Mesenchymal stem cell (in vitro differentiated cells and primary cell): ENCODE data around the gene PSMD2.

Source experiments
- DNase-seq: peaks from one replicate; pipeline ENCODE4 v3.0.0-alpha.2; 2013
- H2AFZ ChIP-seq: one replicate; pipeline ENCODE4 v1.6.1; 2013; ENCODE audit warnings: low read depth, mild to moderate bottlenecking, control low read depth, inconsistent platforms, low read length, moderate library complexity
- H2AK5ac ChIP-seq: 2 replicates; pipeline ENCODE4 v1.6.1; 2013; ENCODE audit warnings: low read length, moderate library complexity, mild to moderate bottlenecking, inconsistent platforms; ENCODE audit not compliant: severe bottlenecking
- H2BK120ac ChIP-seq: one replicate; pipeline ENCODE4 v1.6.1; 2013; ENCODE audit warnings: low read depth, mild to moderate bottlenecking, inconsistent platforms, low read length, moderate library complexity
- H2BK12ac ChIP-seq, 2 experiments: one replicate each; pipeline ENCODE4 v1.6.1; 2013; ENCODE audit warnings: inconsistent platforms in 2 of 2, low read length in 2 of 2, mild to moderate bottlenecking in 2 of 2, moderate library complexity in 2 of 2, control low read depth in 1 of 2
- H2BK15ac ChIP-seq: one replicate; pipeline ENCODE4 v1.6.1; 2013; ENCODE audit warnings: mild to moderate bottlenecking, low read depth, inconsistent platforms; ENCODE audit not compliant: poor library complexity, severe bottlenecking
- H2BK5ac ChIP-seq: 2 replicates; pipeline ENCODE4 v1.6.1; 2013; ENCODE audit warnings: low read depth, mild to moderate bottlenecking, low read length, control low read depth, inconsistent platforms; ENCODE audit not compliant: poor library complexity, severe bottlenecking
- H3K14ac ChIP-seq, 2 experiments: one replicate each; pipeline ENCODE4 v1.6.1; 2013; ENCODE audit warnings: inconsistent platforms in 2 of 2, low read length in 2 of 2, control low read depth in 1 of 2, mild to moderate bottlenecking in 1 of 2, moderate library complexity in 1 of 2
- H3K18ac ChIP-seq, 2 experiments: one replicate each; pipeline ENCODE4 v1.6.1; 2013; ENCODE audit warnings: inconsistent platforms in 2 of 2, low read length in 2 of 2, control low read depth in 1 of 2, low read depth in 1 of 2, mild to moderate bottlenecking in 1 of 2
- H3K23ac ChIP-seq, 2 experiments: one replicate each; pipeline ENCODE4 v1.6.1; 2013; ENCODE audit warnings: inconsistent platforms in 2 of 2, low read length in 2 of 2, mild to moderate bottlenecking in 2 of 2, moderate library complexity in 2 of 2, control low read depth in 1 of 2
- H3K27ac ChIP-seq: 2 replicates; pipeline ENCODE4 v1.5.1; 2013; ENCODE audit warnings: mild to moderate bottlenecking, moderate library complexity, low read length, control low read depth, inconsistent platforms; ENCODE audit not compliant: poor library complexity, severe bottlenecking
- H3K27me3 ChIP-seq, 2 experiments: 2 replicates each; pipeline versions ENCODE4 v1.6.1 to v1.7.0; 2013; ENCODE audit warnings: low read length in 2 of 2, mild to moderate bottlenecking in 2 of 2, moderate library complexity in 2 of 2, control low read depth in 1 of 2, inconsistent platforms in 1 of 2; ENCODE audit not compliant: control insufficient read depth in 1 of 2, insufficient read depth in 1 of 2
- H3K36me3 ChIP-seq, 2 experiments: 2 replicates each; pipeline versions ENCODE4 v1.6.1 to v1.7.0; 2013; ENCODE audit warnings: low read length in 2 of 2, control low read depth in 1 of 2, inconsistent platforms in 1 of 2, low read depth in 1 of 2, mild to moderate bottlenecking in 1 of 2; ENCODE audit not compliant: insufficient read depth in 2 of 2, control insufficient read depth in 1 of 2
- H3K4ac ChIP-seq, 2 experiments: one replicate each; pipeline ENCODE4 v1.6.1; 2013; ENCODE audit warnings: inconsistent platforms in 2 of 2, low read length in 2 of 2, mild to moderate bottlenecking in 2 of 2, moderate library complexity in 2 of 2, control low read depth in 1 of 2, low read depth in 1 of 2
- H3K4me1 ChIP-seq: 2 replicates; pipeline ENCODE4 v1.6.1; 2013; ENCODE audit warnings: low read depth, low read length, control low read depth; ENCODE audit not compliant: control insufficient read depth, insufficient read depth
- H3K4me2 ChIP-seq: 2 replicates; pipeline ENCODE4 v1.6.1; 2013; ENCODE audit warnings: low read length, mild to moderate bottlenecking, inconsistent platforms; ENCODE audit not compliant: poor library complexity, severe bottlenecking
- H3K4me3 ChIP-seq, 2 experiments: 2 replicates each; pipeline versions ENCODE4 v1.5.1 to v1.7.0; 2013; ENCODE audit warnings: low read length in 2 of 2, mild to moderate bottlenecking in 2 of 2, control low read depth in 1 of 2, low read depth in 1 of 2; ENCODE audit not compliant: insufficient read depth in 1 of 2
- H3K79me1 ChIP-seq: replicated peaks from 2 replicates; pipeline ENCODE4 v1.6.1; 2013; ENCODE audit warnings: mild to moderate bottlenecking, control low read depth, low read length, inconsistent platforms; ENCODE audit not compliant: poor library complexity, severe bottlenecking
- H3K9ac ChIP-seq: 2 replicates; pipeline ENCODE4 v1.7.0; 2013; ENCODE audit warnings: mild to moderate bottlenecking, low read length, moderate library complexity
- H3K9me3 ChIP-seq: 2 replicates; pipeline ENCODE4 v1.7.0; 2013; ENCODE audit warnings: mild to moderate bottlenecking, low read length; ENCODE audit not compliant: control insufficient read depth
- H4K8ac ChIP-seq: one replicate; pipeline ENCODE4 v1.6.1; 2013; ENCODE audit warnings: inconsistent platforms, mild to moderate bottlenecking, low read length, moderate library complexity
- H4K91ac ChIP-seq: one replicate; pipeline ENCODE4 v1.6.1; 2013; ENCODE audit warnings: mild to moderate bottlenecking, low read length, inconsistent platforms
- WGBS: methylation state at CpG from one replicate; pipeline ENCODE4 v1.1.7; 2013; ENCODE audit warnings: mixed read lengths; 5-methylcytosine and 5-hydroxymethylcytosine counted together

PSMD2 gene

DNA sequence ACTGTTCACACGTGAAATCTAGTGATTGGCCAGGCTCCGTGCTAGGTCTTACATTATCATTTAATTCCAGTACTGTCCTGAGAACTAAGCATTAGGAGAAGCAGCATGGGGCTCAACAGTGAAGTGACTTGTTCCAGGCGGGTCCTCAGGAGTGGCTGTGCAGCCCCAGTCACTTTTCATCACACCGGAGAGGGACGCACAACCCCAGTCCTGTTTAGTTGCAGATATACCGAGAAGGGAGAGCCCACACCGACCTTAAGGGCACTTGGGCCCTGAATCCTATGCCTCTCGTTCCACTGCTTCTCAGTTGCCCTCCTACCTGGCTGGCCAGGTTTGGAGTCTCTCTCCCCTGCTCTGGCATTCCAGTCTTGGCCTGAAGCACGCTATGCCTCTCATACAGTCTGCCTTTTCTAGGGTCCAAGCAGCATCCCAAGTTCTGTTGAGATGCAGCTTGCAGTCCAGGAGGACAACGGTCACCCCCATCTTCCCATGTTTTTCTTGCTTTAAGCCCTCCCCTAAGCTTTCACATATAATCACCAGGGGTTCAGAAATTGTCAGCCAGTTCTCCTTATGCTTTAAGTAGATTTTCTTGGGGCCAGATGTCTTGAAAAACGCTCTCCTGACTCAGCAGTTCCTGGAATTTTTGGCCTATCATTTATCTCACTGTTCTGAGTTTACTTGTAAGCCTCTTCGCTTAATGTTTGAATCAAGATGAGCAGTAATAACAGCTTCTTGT, 48.4 kb downstream of the PSMD2 start:
- Histone ChIP-seq H2AK5ac (peak overlapping the region; percentile 3), H2BK15ac (no peak overlapping the region), H3K79me1 (peaks cover 6% of the 10 kb centered on the region), H2BK5ac (no peak overlapping the region), H3K14ac (no peak overlapping the region), H4K8ac (peak overlapping the region; percentile 8), H3K27ac (peak overlapping the region; percentile 3), H3K9ac (no peak overlapping the region), H3K4ac (no peak overlapping the region), H2AFZ (no peak overlapping the region), H3K4me3 (no peak overlapping the region), H3K9me3 (no peaks in the 10 kb centered on the region), H3K27me3 (no peaks in the 10 kb centered on the region), H4K91ac (no peak overlapping the region), H3K23ac (no peak overlapping the region), H3K4me2 (no peak overlapping the region), H3K18ac (peak overlapping the region in 1 of 2 experiments; percentile 0), H2BK12ac (no peak overlapping the region), H2BK120ac (no peak overlapping the region), H3K36me3 (peaks cover 34 to 36% of the 10 kb centered on the region in 2 experiments), H3K4me1 (peaks cover 72% of the 10 kb centered on the region)
- DNase-seq, result no peak
- 93% methylated on average over 10 of the region's 12 CpGs for WGBS

DNA sequence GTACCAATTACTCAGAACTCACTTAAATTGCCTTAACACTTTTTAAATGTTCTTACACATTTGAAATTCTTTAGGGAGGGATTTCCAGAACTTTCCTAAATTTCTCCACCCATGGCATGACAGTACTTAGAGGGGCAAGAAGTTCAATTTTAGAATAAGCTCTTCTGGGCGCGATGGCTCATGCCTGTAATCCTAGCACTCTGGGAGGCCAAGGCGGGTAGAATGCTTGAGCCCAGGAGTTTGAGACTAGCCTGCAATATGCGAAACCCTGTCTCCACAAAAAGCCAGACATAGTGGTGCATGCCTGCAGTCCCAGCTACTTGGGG, 49.0 kb downstream of the PSMD2 start:
- DNase-seq, result no peak
- Histone ChIP-seq H3K4me2 (no peak overlapping the region), H2AK5ac (no peak overlapping the region), H4K8ac (no peak overlapping the region), H3K79me1 (peaks cover 6% of the 10 kb centered on the region), H2AFZ (no peak overlapping the region), H4K91ac (no peak overlapping the region), H3K14ac (no peak overlapping the region), H3K27ac (peak overlapping the region; percentile 2), H3K9me3 (no peaks in the 10 kb centered on the region), H2BK15ac (no peak overlapping the region), H2BK120ac (no peak overlapping the region), H3K4ac (no peak overlapping the region), H3K23ac (no peak overlapping the region), H2BK5ac (no peak overlapping the region), H3K18ac (no peak overlapping the region), H3K36me3 (peaks cover 34 to 36% of the 10 kb centered on the region in 2 experiments), H3K4me3 (no peak overlapping the region), H2BK12ac (no peak overlapping the region), H3K9ac (no peak overlapping the region), H3K4me1 (peaks cover 67% of the 10 kb centered on the region), H3K27me3 (no peaks in the 10 kb centered on the region)
- WGBS, result 95% methylated on average over 4 of the region's 4 CpGs

DNA sequence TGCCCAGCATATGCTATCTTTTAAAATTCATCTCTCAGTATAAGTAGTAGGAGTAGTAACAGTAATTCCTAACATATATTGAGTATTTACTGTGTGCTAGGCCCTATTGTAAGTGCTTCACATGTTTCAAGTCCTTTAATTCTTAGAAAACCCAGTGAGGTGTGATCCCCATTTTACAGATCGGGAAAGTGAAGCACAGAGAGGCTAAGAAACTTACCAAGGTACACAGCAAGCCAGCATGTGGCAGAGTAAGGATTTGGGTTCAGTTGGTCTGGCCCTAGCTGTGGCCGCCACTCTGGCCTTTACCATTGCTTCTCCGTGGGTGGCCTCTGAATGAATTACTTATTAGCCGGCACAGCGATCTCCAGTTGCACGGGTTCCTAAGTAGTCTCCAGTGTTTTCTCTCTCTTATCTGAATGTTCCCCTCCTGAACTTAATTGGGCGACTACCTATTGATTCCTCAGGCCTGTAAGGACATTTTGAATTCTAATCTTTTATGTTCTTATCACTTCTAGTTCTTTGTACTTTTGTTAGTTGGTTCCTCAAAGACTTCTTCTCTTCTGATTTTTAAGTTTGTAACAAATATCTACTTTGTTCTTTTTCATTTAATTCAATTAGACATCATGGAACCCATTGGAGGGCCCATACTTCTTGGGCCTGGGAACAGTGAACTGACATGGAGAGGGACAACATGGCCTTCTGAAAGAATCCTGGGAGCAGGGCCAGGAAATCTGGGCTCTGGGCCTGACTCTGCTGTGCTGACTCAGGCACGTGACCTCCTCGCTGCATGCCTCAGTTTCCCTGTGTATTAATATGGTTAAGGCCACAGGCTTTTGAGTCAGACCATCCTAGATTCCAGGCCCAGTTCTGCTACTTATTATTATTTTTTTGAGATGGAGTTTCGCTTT, 50.8 kb downstream of the PSMD2 start:
- Histone ChIP-seq H3K14ac (no peak overlapping the region), H3K27me3 (no peaks in the 10 kb centered on the region), H2BK120ac (no peak overlapping the region), H2AK5ac (no peak overlapping the region), H3K23ac (no peak overlapping the region), H4K8ac (no peak overlapping the region), H3K9ac (no peak overlapping the region), H2BK5ac (no peak overlapping the region), H3K4me3 (no peak overlapping the region), H2AFZ (no peak overlapping the region), H3K4me2 (no peak overlapping the region), H3K27ac (no peak overlapping the region), H3K4ac (no peak overlapping the region), H3K9me3 (no peaks in the 10 kb centered on the region), H3K18ac (no peak overlapping the region), H3K36me3 (peaks cover 22 to 44% of the 10 kb centered on the region in 2 experiments), H2BK12ac (no peak overlapping the region), H4K91ac (no peak overlapping the region), H3K4me1 (peaks cover 52% of the 10 kb centered on the region), H2BK15ac (no peak overlapping the region), H3K79me1 (peaks cover 5% of the 10 kb centered on the region)
- 94% methylated on average over 9 of the region's 10 CpGs for WGBS
- no peak for DNase-seq

DNA sequence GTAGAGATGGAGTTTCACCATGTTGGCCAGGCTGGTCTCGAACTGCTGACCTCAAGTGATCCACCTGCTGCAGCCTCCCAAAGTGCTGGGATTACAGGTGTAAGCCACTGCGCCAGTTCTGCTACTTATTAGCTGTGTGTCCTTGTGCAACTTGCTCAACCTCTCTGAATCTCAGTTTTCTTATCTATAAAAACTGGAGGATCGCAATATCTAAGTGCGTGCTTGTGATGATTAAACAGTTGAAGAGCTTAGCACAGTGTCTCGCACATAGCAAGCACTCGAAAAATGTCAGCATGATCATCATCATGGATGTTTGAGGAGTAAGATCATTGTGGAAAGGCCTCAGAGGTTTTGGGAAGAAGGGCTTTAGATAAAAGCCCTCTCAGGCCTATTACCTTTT, 51.6 kb downstream of the PSMD2 start:
- no peak overlapping the region for H3K23ac ChIP-seq
- no peak overlapping the region for H2BK120ac ChIP-seq
- no peaks in the 10 kb centered on the region for H3K9me3 ChIP-seq
- no peak overlapping the region for H3K4ac ChIP-seq
- peaks cover 46% of the 10 kb centered on the region for H3K4me1 ChIP-seq
- H3K27me3 ChIP-seq, result no peaks in the 10 kb centered on the region
- no peak overlapping the region for H2BK15ac ChIP-seq
- no peak overlapping the region for H3K9ac ChIP-seq
- H3K14ac ChIP-seq, result no peak overlapping the region
- H3K4me2 ChIP-seq, result no peak overlapping the region
- no peak for DNase-seq
- H3K4me3 ChIP-seq, result no peak overlapping the region
- peaks cover 27 to 49% of the 10 kb centered on the region in 2 experiments for H3K36me3 ChIP-seq
- H4K8ac ChIP-seq, result no peak overlapping the region
- H3K79me1 ChIP-seq, result peaks cover 5% of the 10 kb centered on the region
- WGBS, result 92% methylated on average over 6 of the region's 6 CpGs
- H2BK5ac ChIP-seq, result no peak overlapping the region
- H4K91ac ChIP-seq, result no peak overlapping the region
- no peak overlapping the region for H2AFZ ChIP-seq
- no peak overlapping the region for H3K27ac ChIP-seq
- no peak overlapping the region for H2AK5ac ChIP-seq
- no peak overlapping the region for H3K18ac ChIP-seq
- H2BK12ac ChIP-seq, result no peak overlapping the region
